WTC11 (cell line): ENCODE data around the gene PIGO. TPM values are rescaled to one million over a fixed set of nuclear protein-coding genes. Genes with fewer than 3 reads are reported as not detected.
A peak's percentile ranks its signal among the peaks of the same experiment; 100 is the strongest.

ENCODE experiments used
- ARID4B ChIP-seq: sonication (generic); formaldehyde crosslinking; IDR thresholded peaks from 2 replicates; pipeline ENCODE4 v1.8.0; 2023; ENCODE audit warnings: missing genetic modification reagents, mild to moderate bottlenecking, borderline replicate concordance
- ATF1 ChIP-seq: sonication (generic); formaldehyde crosslinking; IDR thresholded peaks from 2 replicates; pipeline ENCODE4 v1.8.1; 2023; ENCODE audit warnings: mild to moderate bottlenecking, moderate library complexity, missing genetic modification reagents
- CREM ChIP-seq: sonication (generic); formaldehyde crosslinking; IDR thresholded peaks from 2 replicates; pipeline ENCODE4 v1.8.1; 2022; ENCODE audit warnings: mild to moderate bottlenecking, missing genetic modification reagents, moderate library complexity
- GTF2I ChIP-seq: fragments of 250-450 bp; sonication (Bioruptor Pico); conservative IDR thresholded peaks from 2 replicates; pipeline ENCODE4 v1.4.0; 2021; ENCODE audit warnings: mild to moderate bottlenecking
- JAZF1 ChIP-seq: fragments of 250-450 bp; sonication (Bioruptor Pico); IDR thresholded peaks from 2 replicates; pipeline ENCODE4 v1.9.0; 2021; ENCODE audit warnings: moderate library complexity, mild to moderate bottlenecking, inconsistent platforms
- JUN ChIP-seq: sonication (generic); formaldehyde crosslinking; IDR thresholded peaks from 2 replicates; pipeline ENCODE4 v1.8.0; 2023; ENCODE audit warnings: mild to moderate bottlenecking, missing genetic modification reagents
- KAT7 ChIP-seq: sonication (generic); formaldehyde crosslinking; IDR thresholded peaks from 2 replicates; pipeline ENCODE4 v1.8.1; 2023; ENCODE audit warnings: missing genetic modification reagents, mild to moderate bottlenecking, borderline replicate concordance
- MYBL2 ChIP-seq: sonication (generic); formaldehyde crosslinking; IDR thresholded peaks from 2 replicates; pipeline ENCODE4 v1.8.1; 2023; ENCODE audit warnings: mild to moderate bottlenecking, moderate library complexity, missing genetic modification reagents
- NFATC4 ChIP-seq: fragments of 250-450 bp; sonication (Bioruptor Pico); IDR thresholded peaks from 2 replicates; pipeline ENCODE4 v1.9.0; 2021; ENCODE audit warnings: mild to moderate bottlenecking
- NFYB ChIP-seq: sonication (generic); formaldehyde crosslinking; conservative IDR thresholded peaks from 2 replicates; pipeline ENCODE4 v1.8.0; 2022; ENCODE audit warnings: low read depth, missing genetic modification reagents
- SP1 ChIP-seq: sonication (generic); formaldehyde crosslinking; conservative IDR thresholded peaks from 2 replicates; pipeline ENCODE4 v1.8.1; 2022; ENCODE audit warnings: missing genetic modification reagents
- USF2 ChIP-seq: sonication (generic); formaldehyde crosslinking; IDR thresholded peaks from 2 replicates; pipeline ENCODE4 v1.8.1; 2023; ENCODE audit warnings: mild to moderate bottlenecking, missing genetic modification reagents, moderate library complexity
- ZBTB21 ChIP-seq: sonication (generic); formaldehyde crosslinking; IDR thresholded peaks from 2 replicates; pipeline ENCODE4 v1.8.1; 2023; ENCODE audit warnings: mild to moderate bottlenecking, missing genetic modification reagents, borderline replicate concordance
- ZNF121 ChIP-seq: sonication (generic); formaldehyde crosslinking; IDR thresholded peaks from 2 replicates; pipeline ENCODE4 v1.8.0; 2023; ENCODE audit warnings: missing genetic modification reagents
- ZNF263 ChIP-seq: sonication (generic); formaldehyde crosslinking; IDR thresholded peaks from 2 replicates; pipeline ENCODE4 v1.8.1; 2022; ENCODE audit warnings: low read depth, mild to moderate bottlenecking, moderate library complexity, missing genetic modification reagents
- total RNA-seq: library from RNA; stranded (reverse); gene quantifications from 3 replicates; pipeline ENCODE4 v1.2.3, GENCODE V29; 2021
- TF ChIP-seq, protein P1 (sequence below): sonication (generic); formaldehyde crosslinking; IDR thresholded peaks from 2 replicates; pipeline ENCODE4 v1.8.0; 2022; ENCODE audit warnings: mild to moderate bottlenecking, missing genetic modification reagents
- TF ChIP-seq, protein P2 (sequence below): sonication (generic); formaldehyde crosslinking; IDR thresholded peaks from 2 replicates; pipeline ENCODE4 v1.8.0; 2022; ENCODE audit warnings: mild to moderate bottlenecking, missing genetic modification reagents
- TF ChIP-seq, protein P3 (sequence below): sonication (generic); formaldehyde crosslinking; IDR thresholded peaks from 2 replicates; pipeline ENCODE4 v1.8.1; 2022; ENCODE audit warnings: low read depth, mild to moderate bottlenecking, moderate library complexity, missing genetic modification reagents, borderline replicate concordance
- TF ChIP-seq, protein P4 (sequence below): sonication (generic); formaldehyde crosslinking; IDR thresholded peaks from 2 replicates; pipeline ENCODE4 v1.8.0; 2023; ENCODE audit warnings: missing genetic modification reagents
- TF ChIP-seq, protein P5 (sequence below): fragments of 250-450 bp; sonication (Bioruptor Pico); IDR thresholded peaks from 2 replicates; pipeline ENCODE4 v1.9.0; 2021; ENCODE audit warnings: mild to moderate bottlenecking, borderline replicate concordance
- TF ChIP-seq, protein P6 (sequence below): sonication (generic); formaldehyde crosslinking; IDR thresholded peaks from 2 replicates; pipeline ENCODE4 v1.8.0; 2022; ENCODE audit warnings: mild to moderate bottlenecking, missing genetic modification reagents

The PIGO gene
- total RNA-seq, 1 experiment from 2014 or later = 23.8 TPM

DNA sequence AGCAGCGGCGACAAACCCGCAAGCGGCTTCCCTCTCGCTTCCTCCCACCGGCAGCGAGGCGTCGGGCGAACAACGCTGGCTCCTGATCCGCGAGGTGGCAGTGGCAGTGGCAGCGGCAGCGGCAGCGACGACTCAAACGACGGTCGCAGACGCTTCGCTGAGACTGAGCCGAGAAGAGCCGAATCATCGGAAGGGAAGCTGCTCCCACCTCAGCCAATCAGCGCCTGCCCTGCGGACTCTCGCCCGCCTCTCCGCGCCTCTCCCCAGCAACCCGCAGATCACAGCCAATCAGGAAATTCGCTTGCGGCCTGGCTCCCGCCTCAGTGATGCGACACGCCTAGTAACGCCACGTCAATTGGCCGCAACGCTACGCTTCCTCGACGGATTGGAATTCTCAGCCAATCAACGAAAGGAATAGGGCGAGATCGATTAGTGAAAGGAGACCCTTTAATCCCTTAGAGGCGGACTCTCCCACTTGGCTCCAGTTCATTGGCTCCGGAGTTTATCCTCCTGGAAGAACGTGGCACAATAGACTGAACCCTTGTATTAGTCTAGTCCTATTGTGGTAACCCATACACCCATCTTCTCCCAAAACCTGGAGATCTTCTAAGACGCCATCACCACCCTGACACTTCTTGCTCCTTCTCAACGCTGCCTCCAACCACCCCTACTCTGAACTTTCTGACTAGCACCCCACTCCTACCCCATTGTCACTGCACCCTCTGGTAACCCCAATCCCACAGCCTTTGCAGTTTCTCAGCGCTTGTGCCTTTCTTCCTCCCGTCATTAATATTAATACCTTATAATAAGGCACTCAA lies 23.7 kb downstream of the PIGO start, which contains the start of gene VCP (continued):
- TF ChIP-seq, protein P1, sequence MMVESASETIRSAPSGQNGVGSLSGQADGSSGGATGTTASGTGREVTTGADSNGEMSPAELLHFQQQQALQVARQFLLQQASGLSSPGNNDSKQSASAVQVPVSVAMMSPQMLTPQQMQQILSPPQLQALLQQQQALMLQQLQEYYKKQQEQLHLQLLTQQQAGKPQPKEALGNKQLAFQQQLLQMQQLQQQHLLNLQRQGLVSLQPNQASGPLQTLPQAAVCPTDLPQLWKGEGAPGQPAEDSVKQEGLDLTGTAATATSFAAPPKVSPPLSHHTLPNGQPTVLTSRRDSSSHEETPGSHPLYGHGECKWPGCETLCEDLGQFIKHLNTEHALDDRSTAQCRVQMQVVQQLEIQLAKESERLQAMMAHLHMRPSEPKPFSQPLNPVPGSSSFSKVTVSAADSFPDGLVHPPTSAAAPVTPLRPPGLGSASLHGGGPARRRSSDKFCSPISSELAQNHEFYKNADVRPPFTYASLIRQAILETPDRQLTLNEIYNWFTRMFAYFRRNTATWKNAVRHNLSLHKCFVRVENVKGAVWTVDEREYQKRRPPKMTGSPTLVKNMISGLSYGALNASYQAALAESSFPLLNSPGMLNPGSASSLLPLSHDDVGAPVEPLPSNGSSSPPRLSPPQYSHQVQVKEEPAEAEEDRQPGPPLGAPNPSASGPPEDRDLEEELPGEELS = no peak
- 0 out of 2 replicates have a peak, but pooled peaks have one; percentile 71 for TF ChIP-seq ZBTB21 (CRISPR knock-in tag)
- TF ChIP-seq, protein P2, sequence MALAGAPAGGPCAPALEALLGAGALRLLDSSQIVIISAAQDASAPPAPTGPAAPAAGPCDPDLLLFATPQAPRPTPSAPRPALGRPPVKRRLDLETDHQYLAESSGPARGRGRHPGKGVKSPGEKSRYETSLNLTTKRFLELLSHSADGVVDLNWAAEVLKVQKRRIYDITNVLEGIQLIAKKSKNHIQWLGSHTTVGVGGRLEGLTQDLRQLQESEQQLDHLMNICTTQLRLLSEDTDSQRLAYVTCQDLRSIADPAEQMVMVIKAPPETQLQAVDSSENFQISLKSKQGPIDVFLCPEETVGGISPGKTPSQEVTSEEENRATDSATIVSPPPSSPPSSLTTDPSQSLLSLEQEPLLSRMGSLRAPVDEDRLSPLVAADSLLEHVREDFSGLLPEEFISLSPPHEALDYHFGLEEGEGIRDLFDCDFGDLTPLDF = no peak
- TF ChIP-seq ARID4B (CRISPR knock-in tag) = 0 out of 2 replicates have a peak, but pooled peaks have one; percentile 16
- TF ChIP-seq, protein P3, sequence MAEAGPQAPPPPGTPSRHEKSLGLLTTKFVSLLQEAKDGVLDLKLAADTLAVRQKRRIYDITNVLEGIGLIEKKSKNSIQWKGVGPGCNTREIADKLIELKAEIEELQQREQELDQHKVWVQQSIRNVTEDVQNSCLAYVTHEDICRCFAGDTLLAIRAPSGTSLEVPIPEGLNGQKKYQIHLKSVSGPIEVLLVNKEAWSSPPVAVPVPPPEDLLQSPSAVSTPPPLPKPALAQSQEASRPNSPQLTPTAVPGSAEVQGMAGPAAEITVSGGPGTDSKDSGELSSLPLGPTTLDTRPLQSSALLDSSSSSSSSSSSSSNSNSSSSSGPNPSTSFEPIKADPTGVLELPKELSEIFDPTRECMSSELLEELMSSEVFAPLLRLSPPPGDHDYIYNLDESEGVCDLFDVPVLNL (CRISPR knock-in tag) = no peak
- no peak; the same call in 1 of the 2 replicates for TF ChIP-seq ATF1 (CRISPR knock-in tag)
- TF ChIP-seq ZNF121 (CRISPR knock-in tag) = no peak
- TF ChIP-seq USF2 (CRISPR knock-in tag) = no peak; the same call in 1 of the 2 replicates
- TF ChIP-seq, protein P4, sequence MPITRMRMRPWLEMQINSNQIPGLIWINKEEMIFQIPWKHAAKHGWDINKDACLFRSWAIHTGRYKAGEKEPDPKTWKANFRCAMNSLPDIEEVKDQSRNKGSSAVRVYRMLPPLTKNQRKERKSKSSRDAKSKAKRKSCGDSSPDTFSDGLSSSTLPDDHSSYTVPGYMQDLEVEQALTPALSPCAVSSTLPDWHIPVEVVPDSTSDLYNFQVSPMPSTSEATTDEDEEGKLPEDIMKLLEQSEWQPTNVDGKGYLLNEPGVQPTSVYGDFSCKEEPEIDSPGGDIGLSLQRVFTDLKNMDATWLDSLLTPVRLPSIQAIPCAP (CRISPR knock-in tag) = no peak
- TF ChIP-seq ZNF263 (CRISPR knock-in tag) = no peak
- TF ChIP-seq GTF2I (CRISPR knock-in tag) = no peak
- no peak for TF ChIP-seq JUN (CRISPR knock-in tag)
- peak; percentile 73 for TF ChIP-seq SP1 (CRISPR knock-in tag)
- TF ChIP-seq NFYB (CRISPR knock-in tag) = peak; percentile 95
- TF ChIP-seq JAZF1 (CRISPR knock-in tag) = no peak
- no peak for TF ChIP-seq KAT7 (CRISPR knock-in tag)
- TF ChIP-seq, protein P5, sequence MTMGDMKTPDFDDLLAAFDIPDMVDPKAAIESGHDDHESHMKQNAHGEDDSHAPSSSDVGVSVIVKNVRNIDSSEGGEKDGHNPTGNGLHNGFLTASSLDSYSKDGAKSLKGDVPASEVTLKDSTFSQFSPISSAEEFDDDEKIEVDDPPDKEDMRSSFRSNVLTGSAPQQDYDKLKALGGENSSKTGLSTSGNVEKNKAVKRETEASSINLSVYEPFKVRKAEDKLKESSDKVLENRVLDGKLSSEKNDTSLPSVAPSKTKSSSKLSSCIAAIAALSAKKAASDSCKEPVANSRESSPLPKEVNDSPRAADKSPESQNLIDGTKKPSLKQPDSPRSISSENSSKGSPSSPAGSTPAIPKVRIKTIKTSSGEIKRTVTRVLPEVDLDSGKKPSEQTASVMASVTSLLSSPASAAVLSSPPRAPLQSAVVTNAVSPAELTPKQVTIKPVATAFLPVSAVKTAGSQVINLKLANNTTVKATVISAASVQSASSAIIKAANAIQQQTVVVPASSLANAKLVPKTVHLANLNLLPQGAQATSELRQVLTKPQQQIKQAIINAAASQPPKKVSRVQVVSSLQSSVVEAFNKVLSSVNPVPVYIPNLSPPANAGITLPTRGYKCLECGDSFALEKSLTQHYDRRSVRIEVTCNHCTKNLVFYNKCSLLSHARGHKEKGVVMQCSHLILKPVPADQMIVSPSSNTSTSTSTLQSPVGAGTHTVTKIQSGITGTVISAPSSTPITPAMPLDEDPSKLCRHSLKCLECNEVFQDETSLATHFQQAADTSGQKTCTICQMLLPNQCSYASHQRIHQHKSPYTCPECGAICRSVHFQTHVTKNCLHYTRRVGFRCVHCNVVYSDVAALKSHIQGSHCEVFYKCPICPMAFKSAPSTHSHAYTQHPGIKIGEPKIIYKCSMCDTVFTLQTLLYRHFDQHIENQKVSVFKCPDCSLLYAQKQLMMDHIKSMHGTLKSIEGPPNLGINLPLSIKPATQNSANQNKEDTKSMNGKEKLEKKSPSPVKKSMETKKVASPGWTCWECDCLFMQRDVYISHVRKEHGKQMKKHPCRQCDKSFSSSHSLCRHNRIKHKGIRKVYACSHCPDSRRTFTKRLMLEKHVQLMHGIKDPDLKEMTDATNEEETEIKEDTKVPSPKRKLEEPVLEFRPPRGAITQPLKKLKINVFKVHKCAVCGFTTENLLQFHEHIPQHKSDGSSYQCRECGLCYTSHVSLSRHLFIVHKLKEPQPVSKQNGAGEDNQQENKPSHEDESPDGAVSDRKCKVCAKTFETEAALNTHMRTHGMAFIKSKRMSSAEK = no peak
- TF ChIP-seq NFATC4 (CRISPR knock-in tag) = peak; percentile 43; the same call in 1 of the 2 replicates
- peak; percentile 80 for TF ChIP-seq MYBL2 (CRISPR knock-in tag)
- TF ChIP-seq, protein P6, sequence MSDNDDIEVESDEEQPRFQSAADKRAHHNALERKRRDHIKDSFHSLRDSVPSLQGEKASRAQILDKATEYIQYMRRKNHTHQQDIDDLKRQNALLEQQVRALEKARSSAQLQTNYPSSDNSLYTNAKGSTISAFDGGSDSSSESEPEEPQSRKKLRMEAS (CRISPR knock-in tag) = peak; percentile 60; the same call in 1 of the 2 replicates
- peak; percentile 45; the same call in 1 of the 2 replicates for TF ChIP-seq CREM (CRISPR knock-in tag)
